IMR-90 (cell line): Measurements from ENCODE around the gene SEC24A. TPM values are rescaled to one million over a fixed set of nuclear protein-coding genes. Genes with fewer than 3 reads are reported as not detected.

Experiments used
- ATAC-seq: fragments of 200-7000 bp; cut with Tn5 transposase; 2 replicates; pipeline ENCODE4 v1.9.1; 2020; ENCODE audit warnings: low read depth, mild to moderate bottlenecking, moderate library complexity
- BruUV-seq: library from RNA; stranded (reverse); fragments of 400-500 nt; replicated peaks from 2 replicates; lab custom pipeline; 2021; lab: Mats Ljungman, UMichigan
- CTCF ChIA-PET: fragments of 300-600 bp; formaldehyde crosslinking; extraction: SDS; loops from one replicate; lab custom pipeline; 2021; ENCODE audit warnings: antibody characterized with exemption; lab: Yijun Ruan, JAX
- POLR2A ChIA-PET: fragments of 300-600 bp; sonication (Branson Sonifier 250); formaldehyde crosslinking; loops from one replicate; lab custom pipeline; 2022; ENCODE audit warnings: antibody characterized with exemption; ENCODE audit not compliant: unreplicated experiment; lab: Charles Lee
- DNase-seq: peaks from one replicate; pipeline ENCODE4 v3.0.0; 2013
- H2AFZ ChIP-seq: replicated peaks from 2 replicates; pipeline ENCODE3; 2013; ENCODE audit warnings: low read length, mild to moderate bottlenecking; ENCODE audit not compliant: poor library complexity
- H2AK5ac ChIP-seq: 2 replicates; pipeline ENCODE4 v1.6.1; 2013; ENCODE audit warnings: low read depth, low read length, inconsistent platforms
- H2AK9ac ChIP-seq: replicated peaks from 2 replicates; pipeline ENCODE3; 2013; ENCODE audit warnings: mild to moderate bottlenecking, low read depth, low read length, moderate library complexity; ENCODE audit not compliant: poor library complexity
- H2BK120ac ChIP-seq: 2 replicates; pipeline ENCODE4 v1.6.1; 2013; ENCODE audit warnings: low read depth, low read length, inconsistent platforms
- H2BK15ac ChIP-seq: 3 replicates; pipeline ENCODE4 v1.6.1; 2013; ENCODE audit warnings: low read depth, low read length, inconsistent platforms
- H2BK20ac ChIP-seq: 2 replicates; pipeline ENCODE4 v1.6.1; 2013; ENCODE audit warnings: low read depth, mild to moderate bottlenecking, inconsistent platforms, low read length, moderate library complexity
- H2BK5ac ChIP-seq: 2 replicates; pipeline ENCODE4 v1.6.1; 2013; ENCODE audit warnings: mild to moderate bottlenecking, low read depth, low read length, inconsistent platforms; ENCODE audit not compliant: poor library complexity, severe bottlenecking
- H3K14ac ChIP-seq: replicated peaks from 2 replicates; pipeline ENCODE4 v1.6.1; 2013; ENCODE audit warnings: low read depth, low read length, inconsistent platforms
- H3K18ac ChIP-seq: 2 replicates; pipeline ENCODE4 v1.6.1; 2013; ENCODE audit warnings: low read depth, low read length, control low read depth
- H3K23ac ChIP-seq: 2 replicates; pipeline ENCODE4 v1.6.1; 2013; ENCODE audit warnings: low read depth, low read length, inconsistent platforms
- H3K27ac ChIP-seq: 2 replicates; pipeline ENCODE4 v1.5.1; 2013; ENCODE audit warnings: mild to moderate bottlenecking, control low read depth, low read length; ENCODE audit not compliant: insufficient read depth
- H3K27me3 ChIP-seq: 2 replicates; pipeline ENCODE4 v1.6.1; 2013; ENCODE audit warnings: low read length; ENCODE audit not compliant: control insufficient read depth, insufficient read depth
- H3K36me3 ChIP-seq: 2 replicates; pipeline ENCODE4 v1.6.1; 2013; ENCODE audit warnings: low read length, mixed read lengths; ENCODE audit not compliant: control insufficient read depth, insufficient read depth
- H3K4ac ChIP-seq: 2 replicates; pipeline ENCODE4 v1.6.1; 2013; ENCODE audit warnings: low read depth, low read length, inconsistent platforms
- H3K4me1 ChIP-seq: 2 replicates; pipeline ENCODE4 v1.6.1; 2013; ENCODE audit warnings: low read length, mixed read lengths; ENCODE audit not compliant: control insufficient read depth, insufficient read depth
- H3K4me2 ChIP-seq: 2 replicates; pipeline ENCODE4 v1.6.1; 2013; ENCODE audit warnings: low read depth, mild to moderate bottlenecking, control low read depth, low read length, moderate library complexity
- H3K4me3 ChIP-seq: 2 replicates; pipeline ENCODE4 v1.5.1; 2013; ENCODE audit warnings: low read depth, mild to moderate bottlenecking, control low read depth, low read length, moderate library complexity; ENCODE audit not compliant: insufficient read depth
- H3K56ac ChIP-seq: 2 replicates; pipeline ENCODE4 v1.6.1; 2013; ENCODE audit warnings: low read length, inconsistent platforms; ENCODE audit not compliant: insufficient read depth; ENCODE audit errors: extremely low read depth
- H3K79me1 ChIP-seq, 2 experiments: 2 replicates each; pipeline ENCODE4 v1.6.1; 2013; ENCODE audit warnings: low read length in 2 of 2, inconsistent platforms in 1 of 2, low read depth in 1 of 2
- H3K9ac ChIP-seq: 2 replicates; pipeline ENCODE4 v1.6.1; 2013; ENCODE audit warnings: low read depth, low read length, control low read depth
- H3K9me1 ChIP-seq: 2 replicates; pipeline ENCODE4 v1.6.1; 2013; ENCODE audit warnings: low read length, inconsistent platforms; ENCODE audit not compliant: insufficient read depth
- H3K9me3 ChIP-seq: 2 replicates; pipeline ENCODE4 v1.6.1; 2013; ENCODE audit warnings: low read length; ENCODE audit not compliant: control insufficient read depth, insufficient read depth
- H4K20me1 ChIP-seq: 2 replicates; pipeline ENCODE4 v1.6.1; 2013; ENCODE audit warnings: low read length, inconsistent platforms; ENCODE audit not compliant: insufficient read depth
- H4K5ac ChIP-seq: 2 replicates; pipeline ENCODE4 v1.6.1; 2013; ENCODE audit warnings: mild to moderate bottlenecking, low read depth, low read length, control low read depth
- H4K8ac ChIP-seq, 2 experiments: 2 replicates each; pipeline ENCODE4 v1.6.1; 2013; ENCODE audit warnings: low read depth in 2 of 2, low read length in 2 of 2, control low read depth in 1 of 2, inconsistent platforms in 1 of 2
- H4K91ac ChIP-seq: 2 replicates; pipeline ENCODE4 v1.6.1; 2013; ENCODE audit warnings: low read depth, low read length, inconsistent platforms; ENCODE audit not compliant: insufficient read depth
- CEBPB ChIP-seq: IDR thresholded peaks from 2 replicates; pipeline ENCODE4 v1.6.1; 2012; ENCODE audit warnings: low read depth, low read length, improper control_type of control experiment
- NFE2L2 ChIP-seq: fragments of 150-350 bp; IDR thresholded peaks from 2 replicates; pipeline ENCODE4 v1.6.1; 2016; ENCODE audit warnings: low read depth, mild to moderate bottlenecking, low read length
- dilution Hi-C: fragments of 300-500 bp; cut with HindIII; formaldehyde crosslinking; loops from one replicate; pipeline ENCODE4 v1.14.3; 2018; ENCODE audit warnings: low sequenced_read_pairs; ENCODE audit not compliant: unreplicated experiment
- in situ Hi-C: fragments of 300-500 bp; cut with MboI; formaldehyde crosslinking; loops from 3 replicates; pipeline ENCODE4 v1.14.3; 2019; ENCODE audit warnings: low sequenced_read_pairs, inconsistent platforms, mixed read lengths
- intact Hi-C: fragments of 100-400 bp; cut with micrococcal nuclease; formaldehyde crosslinking; loops from 2 replicates; pipeline ENCODE4 v1.10.0; 2022
- polyA plus RNA-seq, 3 experiments: library from polyadenylated mRNA; depleted of rRNA; stranded (reverse); fragments of >200 nt; gene quantifications; 2 replicates each; pipeline ENCODE4 v1.2.3, GENCODE V29; 2012; ENCODE audit warnings: low replicate concordance in 1 of 3
- total RNA-seq: library from RNA; depleted of rRNA; stranded (reverse); fragments of >200 nt; gene quantifications from 2 replicates; pipeline ENCODE4 v1.2.3, GENCODE V29; 2012

Gene SEC24A
- total and polyA plus RNA-seq, 2 of the 4 experiments (the other 2 are of a cell fraction) = 23.9 to 28.1 TPM

DNA sequence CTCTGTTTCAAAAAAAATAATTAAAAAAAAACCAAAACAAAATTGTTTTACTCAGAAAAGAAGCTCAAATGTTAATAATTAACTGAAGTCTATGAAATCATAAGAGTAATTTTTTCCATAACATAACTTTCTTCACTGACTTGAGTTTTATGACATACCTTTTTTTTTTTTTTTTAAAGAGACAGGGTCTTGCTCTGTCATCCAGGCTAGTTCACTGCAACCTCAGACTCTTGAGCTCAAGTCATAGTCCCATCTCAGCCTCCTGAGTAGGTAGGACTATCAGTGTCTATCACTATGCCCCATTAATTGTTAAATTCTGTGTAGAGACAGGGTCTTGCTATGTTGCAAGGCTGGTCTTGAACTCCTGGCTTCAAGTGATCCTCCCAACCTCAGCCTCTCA is 37.9 kb upstream of the SEC24A start:
- ChIA-PET POLR2A (no interaction called here), CTCF (interaction anchor here (0.7 to 1.1 kb wide), 2 partner anchors 23 to 33 kb away, joined by 3 to 4 read pairs; no protein-coding TSS in a partner anchor)
- Histone ChIP-seq H2AFZ (no peak overlapping the region), H3K14ac (no peak overlapping the region), H3K56ac (no peak overlapping the region), H3K27me3 (no peaks in the 10 kb centered on the region), H3K9me1 (no peaks in the 10 kb centered on the region), H2AK5ac (no peak overlapping the region), H2AK9ac (no peak overlapping the region), H2BK120ac (no peak overlapping the region), H2BK5ac (no peak overlapping the region), H3K79me1 (no peaks in the 10 kb centered on the region), H3K9ac (no peak overlapping the region), H3K4ac (no peak overlapping the region), H3K4me2 (no peak overlapping the region), H3K9me3 (no peaks in the 10 kb centered on the region), H4K8ac (no peak overlapping the region), H2BK15ac (no peak overlapping the region), H2BK20ac (no peak overlapping the region), H3K18ac (no peak overlapping the region), H4K20me1 (no peaks in the 10 kb centered on the region), H3K36me3 (peaks cover 38% of the 10 kb centered on the region), H4K91ac (no peak overlapping the region), H3K4me3 (no peak overlapping the region), H4K5ac (no peak overlapping the region), H3K27ac (no peak overlapping the region), H3K4me1 (peaks cover 2% of the 10 kb centered on the region; the same call in 1 of the 2 replicates), H3K23ac (no peak overlapping the region)
- ATAC-seq (no peak), DNase-seq (no peak)
- intact Hi-C loops = no loop called here
- in situ Hi-C loops = no loop called here
- no TSS peak for BruUV-seq
- TF ChIP-seq NFE2L2 (no peak), CEBPB (no peak)
- dilution Hi-C loops = no loop called here
